NB4 (cell line): ENCODE measurements around the gene PTPRK.

Experiments
- POLR2A ChIP-seq: IDR thresholded peaks from 2 replicates; pipeline ENCODE4 v1.6.1; 2011; ENCODE audit warnings: mild to moderate bottlenecking; ENCODE audit not compliant: insufficient read length; ENCODE audit errors: extremely low read depth
- TF ChIP-seq, protein P1 (sequence below): IDR thresholded peaks from one replicate; pipeline ENCODE4 v1.5.1; 2012; ENCODE audit warnings: low read depth, low read length
- TF ChIP-seq, protein P2 (sequence below): IDR thresholded peaks from 2 replicates; pipeline ENCODE4 v1.6.1; 2011; ENCODE audit warnings: low read depth, low read length

DNA sequence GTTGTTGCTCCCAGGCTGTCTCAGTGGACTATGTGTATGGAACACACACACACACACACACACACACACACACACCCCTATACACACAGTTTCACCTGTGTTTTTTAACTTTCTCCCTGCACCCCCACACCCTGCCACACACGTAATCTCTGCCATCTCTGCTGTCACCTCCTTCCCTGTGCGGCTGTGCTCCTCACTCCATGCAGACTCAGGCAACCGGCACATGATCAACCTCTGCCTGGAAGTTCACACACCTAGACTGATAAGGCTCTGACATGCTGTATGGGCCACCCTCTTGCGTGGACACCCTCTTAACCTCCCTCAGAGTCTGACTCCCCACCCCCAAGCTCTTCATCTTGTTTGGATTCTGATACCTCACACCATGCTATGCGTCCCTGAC, 467.3 kb downstream of the PTPRK start:
- TF ChIP-seq, protein P1, sequence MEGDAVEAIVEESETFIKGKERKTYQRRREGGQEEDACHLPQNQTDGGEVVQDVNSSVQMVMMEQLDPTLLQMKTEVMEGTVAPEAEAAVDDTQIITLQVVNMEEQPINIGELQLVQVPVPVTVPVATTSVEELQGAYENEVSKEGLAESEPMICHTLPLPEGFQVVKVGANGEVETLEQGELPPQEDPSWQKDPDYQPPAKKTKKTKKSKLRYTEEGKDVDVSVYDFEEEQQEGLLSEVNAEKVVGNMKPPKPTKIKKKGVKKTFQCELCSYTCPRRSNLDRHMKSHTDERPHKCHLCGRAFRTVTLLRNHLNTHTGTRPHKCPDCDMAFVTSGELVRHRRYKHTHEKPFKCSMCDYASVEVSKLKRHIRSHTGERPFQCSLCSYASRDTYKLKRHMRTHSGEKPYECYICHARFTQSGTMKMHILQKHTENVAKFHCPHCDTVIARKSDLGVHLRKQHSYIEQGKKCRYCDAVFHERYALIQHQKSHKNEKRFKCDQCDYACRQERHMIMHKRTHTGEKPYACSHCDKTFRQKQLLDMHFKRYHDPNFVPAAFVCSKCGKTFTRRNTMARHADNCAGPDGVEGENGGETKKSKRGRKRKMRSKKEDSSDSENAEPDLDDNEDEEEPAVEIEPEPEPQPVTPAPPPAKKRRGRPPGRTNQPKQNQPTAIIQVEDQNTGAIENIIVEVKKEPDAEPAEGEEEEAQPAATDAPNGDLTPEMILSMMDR: no peak
- no peak for TF ChIP-seq POLR2A
- TF ChIP-seq, protein P2, sequence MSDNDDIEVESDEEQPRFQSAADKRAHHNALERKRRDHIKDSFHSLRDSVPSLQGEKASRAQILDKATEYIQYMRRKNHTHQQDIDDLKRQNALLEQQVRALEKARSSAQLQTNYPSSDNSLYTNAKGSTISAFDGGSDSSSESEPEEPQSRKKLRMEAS: no peak
